K562 (cell line): ENCODE measurements around the gene ROBO2. TPM values are rescaled to one million over a fixed set of nuclear protein-coding genes. Genes with fewer than 3 reads are reported as not detected.

Source experiments
- ATAC-seq: fragments of 200-7000 bp; cut with Tn5 transposase; 3 replicates; pipeline ENCODE4 v1.9.1; 2020; ENCODE audit warnings: moderate library complexity
- BruUV-seq: library from RNA; stranded (reverse); fragments of 400-500 nt; replicated peaks from 2 replicates; lab custom pipeline; 2021; lab: Mats Ljungman, UMichigan
- CTCF ChIA-PET: fragments of 300-600 bp; formaldehyde crosslinking; extraction: SDS; loops from one replicate; lab custom pipeline; 2021; ENCODE audit warnings: low intra/inter-chr PET ratio; lab: Yijun Ruan, JAX
- POLR2A ChIA-PET: fragments of 300-600, 350-650 bp; sonication (Branson Sonifier 250); formaldehyde crosslinking; extraction: SDS; loops from one replicate; lab custom pipeline; 2021; ENCODE audit warnings: antibody characterized with exemption, inconsistent platforms; lab: Yijun Ruan, JAX
- DNase-seq, 4 experiments: peaks; one replicate each; pipeline versions ENCODE4 v3.0.0 to v3.0.0-alpha.2; 2011 to 2018; ENCODE audit warnings: low spot score in 3 of 4, mixed read lengths in 3 of 4; ENCODE audit errors: extremely low read depth in 1 of 4
- FAIRE-seq: peaks from 2 replicates; lab custom pipeline; 2011; peaks lifted over from hg19 to GRCh38; lab: Jason Lieb, UNC
- H2AFZ ChIP-seq: 2 replicates; pipeline ENCODE4 v1.6.0; 2011; ENCODE audit warnings: low read depth, low read length, control low read depth, inconsistent platforms
- H3K27ac ChIP-seq: fragments of 200-600 bp; 3 replicates; pipeline ENCODE4 v1.8.0; 2011; ENCODE audit warnings: low read depth, mild to moderate bottlenecking, control low read depth, inconsistent platforms, low read length, moderate library complexity, mixed read lengths; ENCODE audit errors: extremely low read depth
- H3K27me3 ChIP-seq, 2 experiments: fragments of 300-600 bp in 1 of 2; 2 replicates in 1 of 2; 3 replicates in 1 of 2; pipeline versions ENCODE4 v1.6.0 to v1.8.0; 2011; ENCODE audit warnings: inconsistent platforms in 2 of 2, low read length in 2 of 2, mild to moderate bottlenecking in 1 of 2, mixed read lengths in 1 of 2, moderate library complexity in 1 of 2; ENCODE audit not compliant: control insufficient read depth in 2 of 2, insufficient read depth in 2 of 2
- H3K36me3 ChIP-seq: fragments of 300-600 bp; 3 replicates; pipeline ENCODE4 v1.8.0; 2011; ENCODE audit warnings: mild to moderate bottlenecking, low read length, inconsistent platforms; ENCODE audit not compliant: control insufficient read depth, insufficient read depth
- H3K4me1 ChIP-seq, 2 experiments: fragments of 200-600 bp in 1 of 2; replicated peaks in 1 of 2; 2 replicates in 1 of 2; 3 replicates in 1 of 2; pipeline versions ENCODE4 v1.5.1 to v1.8.0; 2011; ENCODE audit warnings: inconsistent platforms in 2 of 2, low read length in 2 of 2, mild to moderate bottlenecking in 1 of 2, mixed read lengths in 1 of 2, moderate library complexity in 1 of 2; ENCODE audit not compliant: control insufficient read depth in 2 of 2, insufficient read depth in 2 of 2
- H3K4me2 ChIP-seq: 2 replicates; pipeline ENCODE4 v1.6.1; 2011; ENCODE audit warnings: low read length, control low read depth, inconsistent platforms, mixed read lengths; ENCODE audit not compliant: insufficient read depth
- H3K4me3 ChIP-seq: fragments of 200-600 bp; sonication (generic), shearing (Covaris generic); 2 replicates; pipeline ENCODE4 v1.5.1; 2016; ENCODE audit warnings: control low read depth, inconsistent platforms
- H3K79me2 ChIP-seq: fragments of 200-600 bp; 3 replicates; pipeline ENCODE4 v1.8.0; 2011; ENCODE audit warnings: low read length, inconsistent platforms; ENCODE audit not compliant: control insufficient read depth, insufficient read depth
- H3K9ac ChIP-seq, 2 experiments: 2 replicates each; pipeline versions ENCODE4 v1.6.0 to v1.6.1; 2011; ENCODE audit warnings: low read depth in 2 of 2, low read length in 2 of 2, control low read depth in 1 of 2, inconsistent platforms in 1 of 2, mild to moderate bottlenecking in 1 of 2, mixed read lengths in 1 of 2; ENCODE audit not compliant: insufficient read depth in 1 of 2
- H3K9me1 ChIP-seq: one replicate; pipeline ENCODE4 v1.6.0; 2011; ENCODE audit warnings: inconsistent platforms, mild to moderate bottlenecking, low read length, moderate library complexity; ENCODE audit not compliant: control insufficient read depth, insufficient read depth
- H3K9me3 ChIP-seq: replicated peaks from 2 replicates; pipeline ENCODE4 v1.5.1; 2011; ENCODE audit warnings: low read depth, low read length, inconsistent platforms; ENCODE audit not compliant: control insufficient read depth, insufficient read depth
- H4K20me1 ChIP-seq: replicated peaks from 2 replicates; pipeline ENCODE4 v1.6.1; 2011; ENCODE audit warnings: low read length, inconsistent platforms, mixed read lengths; ENCODE audit not compliant: control insufficient read depth, insufficient read depth
- HDAC6 ChIP-seq: IDR thresholded peaks from 2 replicates; pipeline ENCODE4 v1.6.1; 2012; ENCODE audit warnings: low read depth, mild to moderate bottlenecking, control low read depth, inconsistent platforms, low read length, moderate library complexity
- KDM2B ChIP-seq: fragments of 250-450 bp; sonication (Bioruptor Pico); IDR thresholded peaks from 2 replicates; pipeline ENCODE4 v1.8.0; 2021; ENCODE audit warnings: mild to moderate bottlenecking, moderate library complexity
- KLF10 ChIP-seq: fragments of 250-450 bp; sonication (Bioruptor Pico); IDR thresholded peaks from 2 replicates; pipeline ENCODE4 v1.6.1; 2021; ENCODE audit warnings: matching md5 sums
- LARP7 ChIP-seq: fragments of 450-650 bp; IDR thresholded peaks from 2 replicates; pipeline ENCODE4 v1.6.1; 2016
- PHF21A ChIP-seq: fragments of 450-650 bp; IDR thresholded peaks from 2 replicates; pipeline ENCODE4 v1.6.1; 2017; ENCODE audit warnings: low read depth, borderline replicate concordance
- POLR3A ChIP-seq: IDR thresholded peaks from 2 replicates; pipeline ENCODE4 v1.6.1; 2011; ENCODE audit warnings: borderline replicate concordance, mild to moderate bottlenecking, moderate library complexity; ENCODE audit not compliant: insufficient read length, insufficient read depth; ENCODE audit errors: extremely low read depth
- SRSF9 ChIP-seq: fragments of 200-400 bp; formaldehyde crosslinking; IDR thresholded peaks from 2 replicates; pipeline ENCODE4 v1.6.1; 2017; ENCODE audit warnings: low read depth, low read length, borderline replicate concordance
- SUPT5H ChIP-seq: fragments of 450-650 bp; IDR thresholded peaks from 2 replicates; pipeline ENCODE4 v1.6.1; 2016
- ZNF507 ChIP-seq: conservative IDR thresholded peaks from 2 replicates; pipeline ENCODE4 v1.6.1; 2017; ENCODE audit warnings: missing genetic modification characterization, missing compliant biosample characterization
- ZNF79 ChIP-seq: fragments of 250-450 bp; sonication (Bioruptor Pico); IDR thresholded peaks from 2 replicates; pipeline ENCODE4 v1.4.0; 2020; ENCODE audit warnings: low read depth, mild to moderate bottlenecking, moderate library complexity
- ZZZ3 ChIP-seq: fragments of 450-650 bp; IDR thresholded peaks from 2 replicates; pipeline ENCODE4 v1.6.1; 2016; ENCODE audit warnings: antibody characterized with exemption, mild to moderate bottlenecking, moderate library complexity
- WGBS: fragments of 100-300 bp; shearing (Covaris generic); methylation state at CpG from one replicate; pipeline ENCODE4 v1.1.6; 2016; ENCODE audit warnings: low coverage, mixed read lengths; ENCODE audit not compliant: insufficient coverage; ENCODE audit errors: missing lambda C conversion rate; 5-methylcytosine and 5-hydroxymethylcytosine counted together
- in situ Hi-C: fragments of 300-500 bp; cut with MboI; formaldehyde crosslinking; loops from 4 replicates; pipeline ENCODE4 v1.15.0; 2018; ENCODE audit warnings: inconsistent platforms, mixed read lengths
- intact Hi-C: fragments of 100-400 bp; cut with micrococcal nuclease; formaldehyde crosslinking; loops from 2 replicates; pipeline ENCODE4 v1.14.2; 2022
- polyA plus RNA-seq, 8 experiments: library from polyadenylated mRNA; depleted of rRNA in 4 of 8; stranded (reverse) in 5 of 8; unstranded in 3 of 8; fragments of >200 nt; fragmentation: Nextera tagmentation in 2 of 8; fragmentation: Illumina TruSeq in 1 of 8; extraction: Ambion mirVana in 2 of 8; extraction: Trizol in 1 of 8; gene quantifications; 2 replicates each; pipeline versions ENCODE4 v1.2.1 to v1.2.3, GENCODE V29; 2011 to 2014; ENCODE audit warnings: inconsistent platforms in 1 of 8, missing spikeins in 1 of 8
- total RNA-seq, 7 experiments: library from RNA; depleted of rRNA in 6 of 7; stranded (reverse); fragments of >200 nt in 6 of 7; fragmentation: Illumina TruSeq in 2 of 7; extraction: Trizol in 2 of 7; gene quantifications; 2 replicates each; pipeline versions ENCODE4 v1.2.1 to v1.2.3, GENCODE V29; 2011 to 2021; ENCODE audit warnings: low replicate concordance in 1 of 7
- TF ChIP-seq, protein P1 (sequence below): sonication (generic); formaldehyde crosslinking; IDR thresholded peaks from 2 replicates; pipeline ENCODE4 v1.8.1; 2023; ENCODE audit warnings: mild to moderate bottlenecking, missing genetic modification reagents
- TF ChIP-seq, protein P2 (sequence below), 2 experiments: fragments of 450-650 bp; conservative IDR thresholded peaks; 2 replicates each; pipeline ENCODE4 v1.6.1; 2017; ENCODE audit warnings: mild to moderate bottlenecking in 2 of 2, moderate library complexity in 2 of 2
- TF ChIP-seq, protein P3 (sequence below): fragments of 250-450 bp; sonication (Bioruptor Pico); IDR thresholded peaks from 2 replicates; pipeline ENCODE4 v1.9.0; 2021; ENCODE audit warnings: mild to moderate bottlenecking, inconsistent platforms
- TF ChIP-seq, protein P4 (sequence below): sonication (generic); formaldehyde crosslinking; IDR thresholded peaks from 2 replicates; pipeline ENCODE4 v1.9.0; 2022; ENCODE audit warnings: mild to moderate bottlenecking, missing genetic modification reagents

ROBO2 gene
- total and polyA plus RNA-seq, 9 of the 15 experiments (the other 6 are each of a cell fraction or from before 2014, with no cell fraction given): 0.84 to 3.0 (median 1.7) TPM

DNA sequence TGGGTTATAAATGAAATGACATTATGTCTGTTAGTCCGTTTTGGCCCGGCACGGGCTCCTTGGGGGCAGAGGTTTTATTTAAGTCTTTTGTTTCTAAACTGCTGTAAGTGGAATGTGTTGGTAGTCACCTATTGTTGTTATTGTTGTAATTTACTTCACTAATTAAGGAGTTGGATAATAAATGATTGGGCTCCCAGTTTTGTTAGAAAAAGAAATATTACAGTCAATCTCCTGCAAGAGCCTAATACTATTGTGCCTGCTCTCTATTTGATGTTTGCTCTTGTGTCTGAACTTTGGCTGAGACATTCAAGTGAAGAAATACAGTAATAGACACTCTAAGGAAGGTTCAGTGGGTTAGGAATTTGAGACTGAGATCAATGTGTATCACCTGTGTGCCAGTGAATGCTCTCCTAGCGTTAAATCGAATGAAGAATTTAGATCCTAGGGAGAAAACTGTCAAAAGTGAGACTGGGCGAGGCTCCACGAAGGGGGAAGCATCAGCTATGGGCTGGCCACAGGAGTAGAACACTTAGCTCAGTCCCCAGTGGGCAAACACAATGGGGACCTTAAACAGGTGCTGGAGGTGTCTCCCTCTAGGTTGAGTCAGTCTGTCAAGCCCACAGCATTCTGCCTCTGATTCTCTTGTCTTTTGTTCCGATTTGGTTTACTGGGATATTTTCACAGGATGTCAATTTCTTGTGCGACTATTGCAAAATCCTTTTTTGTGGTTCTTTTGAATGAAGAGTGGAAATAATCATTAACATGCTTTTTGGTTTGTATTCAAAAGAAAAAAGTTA is 1.2 kb downstream of the ROBO2 start:
- Histone ChIP-seq H3K4me1 (peaks cover 0 to 5% of the 10 kb centered on the region in 2 experiments; a peak in 2 of 5 replicates), H2AFZ (peak overlapping the region; percentile 39; the same call in 1 of the 2 replicates), H3K36me3 (no peaks in the 10 kb centered on the region), H3K9me1 (no peaks in the 10 kb centered on the region), H3K4me2 (peak overlapping the region; percentile 46), H3K4me3 (peak overlapping the region; percentile 48), H3K27ac (no peak overlapping the region), H3K9me3 (no peaks in the 10 kb centered on the region), H3K9ac (no peak overlapping the region; a peak in 1 of 4 replicates), H4K20me1 (no peaks in the 10 kb centered on the region; the same call in 1 of the 2 replicates), H3K27me3 (no peaks in the 10 kb centered on the region; a peak in 1 of 5 replicates), H3K79me2 (peaks cover 11% of the 10 kb centered on the region; the same call in 2 of the 3 replicates)
- WGBS: 21% methylated on average over 9 of the region's 9 CpGs
- peak in 1 of 4 experiments; percentile 11 for DNase-seq
- POLR2A ChIA-PET: interaction anchor here (0.5 kb wide), 1 partner anchor 875 kb away, joined by 3 read pairs; no protein-coding TSS in a partner anchor
- no peak for ATAC-seq
- FAIRE-seq: peak; percentile 55
- TF ChIP-seq LARP7 (no peak), ZZZ3 (no peak), ZNF507 (tag) (no peak), KLF10 (CRISPR knock-in tag) (no peak), SUPT5H (no peak), PHF21A (no peak), POLR3A (no peak), SRSF9 (no peak), ZNF79 (CRISPR knock-in tag) (no peak), KDM2B (CRISPR knock-in tag) (no peak), HDAC6 (no peak)
- TF ChIP-seq, protein P1, sequence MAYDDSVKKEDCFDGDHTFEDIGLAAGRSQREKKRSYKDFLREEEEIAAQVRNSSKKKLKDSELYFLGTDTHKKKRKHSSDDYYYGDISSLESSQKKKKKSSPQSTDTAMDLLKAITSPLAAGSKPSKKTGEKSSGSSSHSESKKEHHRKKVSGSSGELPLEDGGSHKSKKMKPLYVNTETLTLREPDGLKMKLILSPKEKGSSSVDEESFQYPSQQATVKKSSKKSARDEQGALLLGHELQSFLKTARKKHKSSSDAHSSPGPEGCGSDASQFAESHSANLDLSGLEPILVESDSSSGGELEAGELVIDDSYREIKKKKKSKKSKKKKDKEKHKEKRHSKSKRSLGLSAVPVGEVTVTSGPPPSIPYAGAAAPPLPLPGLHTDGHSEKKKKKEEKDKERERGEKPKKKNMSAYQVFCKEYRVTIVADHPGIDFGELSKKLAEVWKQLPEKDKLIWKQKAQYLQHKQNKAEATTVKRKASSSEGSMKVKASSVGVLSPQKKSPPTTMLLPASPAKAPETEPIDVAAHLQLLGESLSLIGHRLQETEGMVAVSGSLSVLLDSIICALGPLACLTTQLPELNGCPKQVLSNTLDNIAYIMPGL (CRISPR knock-in tag): no peak
- TF ChIP-seq, protein P2, sequence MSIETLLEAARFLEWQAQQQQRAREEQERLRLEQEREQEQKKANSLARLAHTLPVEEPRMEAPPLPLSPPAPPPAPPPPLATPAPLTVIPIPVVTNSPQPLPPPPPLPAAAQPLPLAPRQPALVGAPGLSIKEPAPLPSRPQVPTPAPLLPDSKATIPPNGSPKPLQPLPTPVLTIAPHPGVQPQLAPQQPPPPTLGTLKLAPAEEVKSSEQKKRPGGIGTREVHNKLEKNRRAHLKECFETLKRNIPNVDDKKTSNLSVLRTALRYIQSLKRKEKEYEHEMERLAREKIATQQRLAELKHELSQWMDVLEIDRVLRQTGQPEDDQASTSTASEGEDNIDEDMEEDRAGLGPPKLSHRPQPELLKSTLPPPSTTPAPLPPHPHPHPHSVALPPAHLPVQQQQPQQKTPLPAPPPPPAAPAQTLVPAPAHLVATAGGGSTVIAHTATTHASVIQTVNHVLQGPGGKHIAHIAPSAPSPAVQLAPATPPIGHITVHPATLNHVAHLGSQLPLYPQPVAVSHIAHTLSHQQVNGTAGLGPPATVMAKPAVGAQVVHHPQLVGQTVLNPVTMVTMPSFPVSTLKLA (conservative IDR thresholded peaks at IDR 0.05): no peak
- TF ChIP-seq, protein P3, sequence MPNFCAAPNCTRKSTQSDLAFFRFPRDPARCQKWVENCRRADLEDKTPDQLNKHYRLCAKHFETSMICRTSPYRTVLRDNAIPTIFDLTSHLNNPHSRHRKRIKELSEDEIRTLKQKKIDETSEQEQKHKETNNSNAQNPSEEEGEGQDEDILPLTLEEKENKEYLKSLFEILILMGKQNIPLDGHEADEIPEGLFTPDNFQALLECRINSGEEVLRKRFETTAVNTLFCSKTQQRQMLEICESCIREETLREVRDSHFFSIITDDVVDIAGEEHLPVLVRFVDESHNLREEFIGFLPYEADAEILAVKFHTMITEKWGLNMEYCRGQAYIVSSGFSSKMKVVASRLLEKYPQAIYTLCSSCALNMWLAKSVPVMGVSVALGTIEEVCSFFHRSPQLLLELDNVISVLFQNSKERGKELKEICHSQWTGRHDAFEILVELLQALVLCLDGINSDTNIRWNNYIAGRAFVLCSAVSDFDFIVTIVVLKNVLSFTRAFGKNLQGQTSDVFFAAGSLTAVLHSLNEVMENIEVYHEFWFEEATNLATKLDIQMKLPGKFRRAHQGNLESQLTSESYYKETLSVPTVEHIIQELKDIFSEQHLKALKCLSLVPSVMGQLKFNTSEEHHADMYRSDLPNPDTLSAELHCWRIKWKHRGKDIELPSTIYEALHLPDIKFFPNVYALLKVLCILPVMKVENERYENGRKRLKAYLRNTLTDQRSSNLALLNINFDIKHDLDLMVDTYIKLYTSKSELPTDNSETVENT (CRISPR knock-in tag): no peak
- TF ChIP-seq, protein P4, sequence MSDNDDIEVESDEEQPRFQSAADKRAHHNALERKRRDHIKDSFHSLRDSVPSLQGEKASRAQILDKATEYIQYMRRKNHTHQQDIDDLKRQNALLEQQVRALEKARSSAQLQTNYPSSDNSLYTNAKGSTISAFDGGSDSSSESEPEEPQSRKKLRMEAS: no peak
- CTCF ChIA-PET: no interaction called here
- in situ Hi-C loops (no loop called here), intact Hi-C loops (loop anchor here (10.0 kb wide), 1 partner anchor 114 kb away; no protein-coding TSS in a partner anchor)
- no TSS peak for BruUV-seq
